ENCODE data around the gene PTGES3L.
A peak's percentile ranks its signal among the peaks of the same experiment; 100 is the strongest.
"Not testable (repeated sequence)": the region's sequence is repeated elsewhere in the genome, so short reads cannot be mapped to it uniquely, and the experiment has no call there.

The PTGES3L gene

GRCh38 chr17:42944211-42944610, 35.7 kb downstream of the PTGES3L start:
- H3K27ac ChIP-seq: no peak overlapping the region
- DNase-seq (ENCODE audit: low spot score): no peak
- TF ChIP-seq, protein P1, sequence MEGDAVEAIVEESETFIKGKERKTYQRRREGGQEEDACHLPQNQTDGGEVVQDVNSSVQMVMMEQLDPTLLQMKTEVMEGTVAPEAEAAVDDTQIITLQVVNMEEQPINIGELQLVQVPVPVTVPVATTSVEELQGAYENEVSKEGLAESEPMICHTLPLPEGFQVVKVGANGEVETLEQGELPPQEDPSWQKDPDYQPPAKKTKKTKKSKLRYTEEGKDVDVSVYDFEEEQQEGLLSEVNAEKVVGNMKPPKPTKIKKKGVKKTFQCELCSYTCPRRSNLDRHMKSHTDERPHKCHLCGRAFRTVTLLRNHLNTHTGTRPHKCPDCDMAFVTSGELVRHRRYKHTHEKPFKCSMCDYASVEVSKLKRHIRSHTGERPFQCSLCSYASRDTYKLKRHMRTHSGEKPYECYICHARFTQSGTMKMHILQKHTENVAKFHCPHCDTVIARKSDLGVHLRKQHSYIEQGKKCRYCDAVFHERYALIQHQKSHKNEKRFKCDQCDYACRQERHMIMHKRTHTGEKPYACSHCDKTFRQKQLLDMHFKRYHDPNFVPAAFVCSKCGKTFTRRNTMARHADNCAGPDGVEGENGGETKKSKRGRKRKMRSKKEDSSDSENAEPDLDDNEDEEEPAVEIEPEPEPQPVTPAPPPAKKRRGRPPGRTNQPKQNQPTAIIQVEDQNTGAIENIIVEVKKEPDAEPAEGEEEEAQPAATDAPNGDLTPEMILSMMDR (IDR thresholded peaks at IDR 0.05): no peak
- H3K4me3 ChIP-seq: no peak overlapping the region

- H3K4me3 ChIP-seq: no peak overlapping the region
- TF ChIP-seq, protein P1 (IDR thresholded peaks at IDR 0.05): peak; percentile 61
- no peak for DNase-seq (ENCODE audit: low spot score)
- no peak overlapping the region for H3K27ac ChIP-seq
Observed at GRCh38 chr17:42937712-42938596, 41.9 kb downstream of the PTGES3L start.

DNA sequence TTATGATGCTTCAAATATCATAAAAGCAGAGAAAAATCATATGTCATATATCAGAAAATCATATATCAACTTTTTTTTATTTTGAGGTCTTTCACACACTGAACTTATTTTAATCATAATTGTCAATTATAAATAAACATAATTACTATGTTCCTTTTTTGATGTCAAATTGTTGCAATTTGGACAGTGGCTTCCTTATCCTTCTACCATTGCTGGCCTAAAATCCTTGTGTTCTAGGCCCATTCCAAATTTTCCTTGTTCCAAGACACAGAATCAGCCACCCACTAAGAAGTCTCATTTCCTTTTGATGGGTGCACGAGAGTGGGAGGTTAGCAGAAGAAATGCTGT, 50.4 kb downstream of the PTGES3L start:
- Histone ChIP-seq H3K27ac (peak overlapping the region in 1 of 2 donors; percentile 27), H3K4me3 (no peak overlapping the region)
- TF ChIP-seq, protein P1 (IDR thresholded peaks at IDR 0.05): no peak
- DNase-seq (ENCODE audit: low spot score): no peak

DNA sequence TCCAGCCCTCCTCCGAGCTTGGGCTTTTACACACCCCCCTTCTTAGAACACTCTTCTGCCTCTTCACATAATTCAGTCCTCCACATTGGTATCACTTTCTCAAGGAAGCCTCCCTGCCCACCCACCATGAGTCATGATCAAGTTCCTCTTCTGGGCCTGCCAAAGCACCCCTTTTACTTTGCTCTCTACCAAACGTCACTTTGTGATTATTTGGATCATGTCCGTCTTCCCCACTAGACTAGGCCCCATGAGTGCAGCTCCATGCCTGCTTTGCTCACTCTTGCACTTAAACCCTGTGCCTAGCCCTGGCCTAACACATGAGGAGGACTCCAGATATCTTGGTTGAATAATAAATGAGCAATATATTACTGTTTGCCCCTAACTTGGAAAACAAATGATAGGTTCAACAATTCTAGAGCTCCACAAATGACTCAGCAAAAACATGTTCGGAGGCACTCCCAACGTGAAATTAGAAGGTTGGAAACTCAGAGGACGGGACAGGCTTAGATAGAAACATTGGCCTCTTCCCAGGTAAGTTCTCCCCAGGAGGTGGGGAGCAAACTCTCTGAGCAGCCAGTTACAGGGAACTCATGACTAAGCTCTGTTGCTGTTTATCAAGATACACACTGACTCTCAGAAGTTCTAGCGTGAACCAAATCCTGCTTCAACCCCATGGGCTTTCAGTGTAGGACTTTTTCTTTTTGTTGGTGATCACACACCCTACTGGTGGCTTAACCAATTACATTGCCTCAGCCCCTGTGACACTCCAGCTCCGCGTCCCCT, 51.0 kb downstream of the PTGES3L start:
- peak overlapping the region; percentile 33 for H3K4me3 ChIP-seq
- DNase-seq (ENCODE audit: low spot score): peak; percentile 76
- TF ChIP-seq, protein P1 (IDR thresholded peaks at IDR 0.05): peak; percentile 34
- peak overlapping the region; percentile 53 to 89 for H3K27ac ChIP-seq

- DNase-seq (ENCODE audit: low spot score): no peak
Observed at GRCh38 chr17:42924891-42925290, 55.0 kb downstream of the PTGES3L start.

DNA sequence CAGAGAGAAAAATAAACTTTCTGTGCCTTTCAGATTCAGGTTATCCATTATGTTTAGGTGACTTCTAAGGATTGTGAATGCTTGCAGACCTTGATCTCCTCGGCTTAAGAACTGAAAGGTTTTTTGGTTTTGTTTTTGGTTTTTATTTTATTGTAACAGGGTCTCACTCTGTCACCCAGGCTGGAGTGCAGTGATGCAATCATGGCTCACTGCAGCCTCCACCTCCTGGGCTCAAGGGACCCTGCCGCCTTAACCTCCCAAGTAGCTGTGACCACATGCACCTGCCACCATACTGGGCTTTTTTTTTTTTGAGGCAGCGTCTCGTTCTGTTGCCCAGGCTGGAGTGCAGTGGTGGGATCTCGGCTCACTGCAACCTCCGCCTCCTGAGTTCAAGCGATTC, 56.4 kb downstream of the PTGES3L start:
- DNase-seq (ENCODE audit: low spot score); H3K4me3 ChIP-seq: not testable (repeated sequence)
- peak overlapping the region; percentile 29 to 63 for H3K27ac ChIP-seq

More at GRCh38 chr17:42924891-42925290, 55.0 kb downstream of the PTGES3L start:
- TF ChIP-seq, protein P1 (IDR thresholded peaks at IDR 0.05): no peak
- Histone ChIP-seq H3K27ac (no peak overlapping the region), H3K4me3 (no peak overlapping the region)

DNA sequence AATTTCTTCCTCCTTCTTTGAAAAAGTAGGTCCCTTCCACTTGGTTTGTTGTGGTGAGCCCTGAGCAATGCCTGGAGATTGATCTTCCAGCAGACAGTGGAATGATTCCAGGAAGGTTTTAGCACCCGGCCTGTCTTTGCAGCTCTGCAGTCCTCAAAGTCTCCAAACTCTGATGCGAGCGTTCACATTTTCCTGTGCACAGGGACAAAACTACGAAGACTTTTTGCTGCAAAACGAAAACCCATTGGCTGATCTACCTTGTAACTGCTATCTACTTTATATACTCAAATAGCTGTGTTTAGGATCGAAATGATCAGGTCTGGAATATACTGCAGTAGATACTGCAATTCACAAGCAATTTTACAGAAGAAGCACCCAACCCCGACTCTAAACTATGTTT, 57.6 kb downstream of the PTGES3L start:
- Histone ChIP-seq H3K4me3 (no peak overlapping the region), H3K27ac (peak overlapping the region; percentile 29 to 63)
- TF ChIP-seq, protein P1 (IDR thresholded peaks at IDR 0.05): no peak
- DNase-seq (ENCODE audit: low spot score): no peak
